Right kidney (tissue), 9 donors: ENCODE data around the gene FANCG.

ENCODE experiments used
- DNase-seq: peaks from one replicate; pipeline ENCODE4 v3.0.0-alpha.2; 2016
- long read RNA-seq, 8 donors: transcript quantifications; one replicate each; lab custom pipeline, GENCODE V29; 2026

FANCG gene
- long read RNA-seq, donor 1, partial matches to known transcripts, result 0 of 1 reads
- long read RNA-seq, donor 1, other reads (novel, unspliced or antisense), result 0 of 1 reads
- long read RNA-seq, donor 2, partial matches to known transcripts, result 9 of 12 reads
- long read RNA-seq, donor 2, other reads (novel, unspliced or antisense), result 0 of 12 reads
- long read RNA-seq, donor 3, result 0 reads
- long read RNA-seq, donor 4, result 0 reads
- long read RNA-seq, donor 5, partial matches to known transcripts, result 5 of 6 reads
- long read RNA-seq, donor 5, other reads (novel, unspliced or antisense), result 0 of 6 reads
- long read RNA-seq, donor 6, partial matches to known transcripts, result 0 of 2 reads
- long read RNA-seq, donor 6, other reads (novel, unspliced or antisense), result 0 of 2 reads
- long read RNA-seq, donor 7, partial matches to known transcripts, result 0 of 1 reads
- long read RNA-seq, donor 7, other reads (novel, unspliced or antisense), result 0 of 1 reads
- long read RNA-seq, donor 8, result 0 reads

DNA sequence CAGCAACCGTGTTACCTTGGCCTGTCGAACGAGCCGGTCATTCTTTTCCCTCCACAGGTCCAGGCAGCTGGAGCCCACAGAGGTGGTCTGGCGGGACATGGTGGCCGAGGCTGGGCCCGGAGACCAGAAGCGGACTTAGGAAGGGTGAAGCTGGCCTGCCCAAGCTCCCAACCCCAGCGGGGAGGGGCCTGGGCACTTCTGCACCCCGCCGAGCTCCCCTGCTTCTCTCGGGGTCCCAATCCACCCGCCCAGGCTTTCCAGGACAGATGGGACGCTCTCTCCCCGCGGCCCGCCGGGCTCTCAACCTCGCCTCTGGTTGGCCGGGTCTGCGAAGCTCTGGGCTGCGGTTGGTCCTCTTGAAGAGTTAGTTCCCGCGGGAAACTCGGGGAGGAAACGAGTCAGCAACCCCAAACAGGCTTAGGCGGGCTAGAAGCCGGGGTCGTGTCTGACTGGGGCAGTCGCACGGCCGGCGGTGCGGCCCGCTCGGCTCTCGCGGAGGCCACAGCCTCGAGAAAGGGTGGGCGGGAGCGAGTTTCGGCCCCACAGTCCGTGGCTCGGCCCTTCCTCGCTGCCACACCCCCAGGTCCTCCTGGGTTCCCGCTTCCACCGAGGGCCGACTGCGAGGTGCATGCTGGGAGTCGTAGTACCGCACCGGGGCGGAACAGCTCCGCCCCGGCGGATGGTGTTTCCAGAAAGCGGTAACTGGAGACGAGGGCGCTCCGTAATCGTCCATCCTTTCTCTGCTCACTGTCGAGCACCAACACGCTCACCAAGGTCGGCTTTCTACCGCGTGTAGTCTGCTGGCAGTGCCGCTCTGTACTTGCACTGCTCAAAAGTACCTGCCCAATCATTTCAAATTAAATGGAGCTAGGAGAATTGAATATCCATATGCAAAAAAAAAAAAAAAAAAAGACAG is at the start of gene FANCG:
TSS of gene FANCG (minus strand) at position 517 of the 916 bp plus-strand sequence. CDS start at position 99, 418 bp downstream.
- peak; percentile 99 for DNase-seq

DNA sequence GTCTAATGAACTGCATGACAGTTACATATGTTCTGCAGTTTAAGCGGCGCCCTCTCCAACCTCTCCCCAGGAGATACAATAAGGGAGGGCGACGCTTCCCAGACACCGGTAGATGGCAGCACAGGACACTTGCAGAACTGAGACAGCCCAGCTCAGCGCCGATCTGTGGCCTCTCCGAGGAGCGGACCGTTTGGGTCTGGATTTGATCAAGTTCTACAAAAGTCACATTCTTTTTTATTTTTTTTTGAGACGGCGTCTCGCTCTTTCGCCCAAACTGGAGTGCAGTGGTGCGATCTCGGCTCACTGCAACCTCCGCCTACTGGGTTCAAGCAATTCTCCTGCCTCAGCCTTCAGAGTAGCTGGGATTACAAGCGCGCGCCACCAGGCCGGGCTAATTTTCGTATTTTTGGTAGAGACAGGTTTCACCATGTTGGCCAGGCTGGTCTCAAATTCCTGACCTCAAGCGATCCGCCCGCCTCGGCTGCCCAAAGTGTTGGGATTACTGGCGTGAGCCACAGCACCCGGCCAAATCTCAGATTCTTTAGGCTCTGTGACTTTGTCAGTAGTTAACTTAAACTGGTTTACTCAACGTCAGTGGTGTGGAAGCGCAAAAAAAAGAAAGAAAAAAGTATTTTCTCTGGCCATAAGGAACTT is 37.3 kb upstream of the FANCG start:
- peak; percentile 85 for DNase-seq

DNA sequence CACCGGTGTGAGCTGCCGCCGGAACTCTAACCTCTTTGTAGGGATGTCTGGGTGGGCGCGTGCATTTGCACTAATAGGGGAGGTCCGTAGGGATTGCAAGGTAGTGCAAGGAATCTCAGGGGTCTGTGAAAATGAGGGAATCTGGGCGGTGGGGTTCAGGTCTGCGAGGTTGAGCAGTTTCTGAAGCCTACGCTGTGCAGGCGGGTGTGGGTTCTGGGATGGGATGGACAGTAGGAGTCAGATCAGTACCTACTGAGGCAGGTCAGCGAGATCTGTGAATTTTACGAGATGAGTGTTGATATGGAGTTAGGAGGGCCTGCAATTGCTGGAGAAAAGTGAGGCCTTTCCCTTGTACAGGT is 36.8 kb upstream of the FANCG start:
- DNase-seq, result no peak

DNA sequence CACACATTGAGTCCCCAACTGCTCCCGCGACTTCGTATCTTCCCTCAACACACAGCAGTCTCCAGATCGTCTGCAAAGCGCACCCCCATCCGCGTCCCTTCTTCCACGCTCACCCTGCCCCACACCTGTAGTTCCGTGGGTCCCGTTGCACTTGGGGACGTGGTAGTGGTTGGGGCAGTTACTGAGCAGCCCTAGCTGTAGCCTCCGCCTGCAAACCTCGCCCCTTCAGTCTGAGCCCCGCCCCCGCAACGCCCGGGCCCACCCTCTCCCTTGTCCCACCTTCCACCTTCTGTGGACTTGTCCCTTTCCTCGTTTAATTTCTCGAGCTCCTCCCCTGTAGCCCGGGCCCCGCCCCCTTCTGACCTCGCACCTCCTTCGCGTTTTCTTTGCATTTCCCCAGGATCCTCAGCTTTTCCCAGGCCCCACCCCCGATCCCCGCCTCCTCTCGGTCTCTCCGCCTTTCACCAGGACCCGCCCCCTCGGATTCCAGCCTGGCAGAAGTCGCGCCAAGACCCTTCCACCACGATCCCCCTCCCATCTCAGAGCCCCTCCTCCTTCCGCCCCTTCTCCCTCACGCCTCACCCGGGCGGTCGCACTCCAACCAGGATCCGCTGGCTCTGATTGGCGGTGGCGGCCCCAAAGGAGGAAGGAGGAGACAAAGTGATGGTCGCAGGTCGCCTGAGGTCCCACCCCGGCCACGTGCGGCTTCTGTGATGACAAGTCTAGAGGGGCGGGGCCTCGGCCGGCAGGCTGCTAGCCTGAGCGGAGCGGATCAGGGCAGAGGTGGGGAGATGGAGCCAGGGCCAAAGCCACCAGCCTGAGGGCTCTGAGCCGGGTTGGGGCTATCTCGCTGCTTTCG is 36.2 kb upstream of the FANCG start, which contains the start of gene ATOSB:
TSS of gene ATOSB (minus strand) at position 183 of the 859 bp plus-strand sequence. CDS start 7,588 bp downstream, outside the sequence.
- DNase-seq, result peak; percentile 92

DNA sequence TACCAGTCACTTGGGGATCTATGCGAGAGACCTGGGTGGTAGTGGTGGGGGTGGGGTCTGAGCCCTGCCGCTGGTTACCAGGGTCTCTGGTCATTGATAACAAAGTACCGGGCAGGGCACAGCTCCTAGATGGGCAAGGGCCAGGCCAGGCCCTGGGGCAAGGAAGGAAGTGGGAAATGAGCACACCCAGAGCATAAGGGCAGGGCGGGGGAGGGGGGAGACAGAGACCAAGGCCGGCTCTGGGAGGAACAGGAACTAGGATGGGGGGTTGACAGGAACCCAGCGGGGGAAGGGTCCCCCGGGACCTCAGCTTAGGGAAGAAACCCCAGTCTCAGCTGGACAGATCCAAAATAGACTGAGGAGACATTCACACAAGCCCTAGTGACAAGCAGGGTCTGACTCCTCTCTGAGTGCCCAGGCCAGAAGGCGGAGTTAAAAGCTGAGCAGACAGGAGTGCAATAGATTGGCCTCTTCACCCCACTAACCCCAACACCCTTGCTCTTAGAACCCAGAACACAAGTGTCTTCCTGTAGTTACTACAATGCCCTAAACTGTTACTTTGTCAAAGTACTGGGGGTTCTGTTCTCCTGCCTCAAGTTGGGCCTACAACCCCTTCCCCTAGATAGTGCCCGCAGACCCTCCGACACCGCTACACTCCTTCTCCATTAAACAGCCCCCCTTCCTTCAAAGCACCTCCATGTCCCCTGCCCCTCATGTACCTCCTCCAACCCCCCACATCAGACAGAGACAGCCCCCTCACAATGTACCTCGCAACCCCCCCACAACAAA is 35.3 kb upstream of the FANCG start:
- DNase-seq, result no peak

DNA sequence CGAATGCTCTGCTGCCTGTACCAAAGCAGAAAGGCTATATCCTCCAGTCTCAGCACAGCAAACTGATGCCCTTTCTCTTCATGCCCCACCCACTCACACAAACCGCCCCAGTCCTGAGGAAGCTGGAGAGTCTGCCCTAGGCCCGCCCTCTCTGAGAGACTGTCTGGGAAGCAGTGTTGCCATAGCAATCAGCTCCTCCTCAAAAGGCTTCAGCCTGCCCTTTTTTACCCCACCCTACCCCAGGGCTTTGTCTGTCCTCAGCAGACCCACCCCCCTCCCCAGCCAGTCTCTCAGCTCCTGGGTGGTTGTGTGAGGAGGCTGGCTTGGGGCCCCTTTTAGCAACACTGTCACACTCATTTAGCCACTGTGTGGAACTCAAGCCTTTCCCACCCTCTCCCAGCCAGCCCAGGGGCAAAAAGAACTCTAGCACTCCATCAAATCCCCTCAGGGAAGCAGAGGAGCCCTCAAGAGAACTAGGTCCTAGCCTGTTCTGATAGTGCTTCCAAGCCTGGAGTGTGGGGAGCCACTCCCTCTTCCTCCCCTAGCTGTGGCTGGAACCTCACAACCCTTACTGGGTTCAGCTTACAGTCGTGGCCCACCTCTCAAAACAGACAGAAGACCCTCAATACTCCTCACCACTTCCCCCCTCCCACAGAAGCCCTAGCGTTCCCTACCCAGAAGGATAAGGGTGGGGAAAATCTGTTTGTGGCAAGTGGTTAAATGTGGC is 34.5 kb upstream of the FANCG start:
- peak; percentile 43 for DNase-seq

DNA sequence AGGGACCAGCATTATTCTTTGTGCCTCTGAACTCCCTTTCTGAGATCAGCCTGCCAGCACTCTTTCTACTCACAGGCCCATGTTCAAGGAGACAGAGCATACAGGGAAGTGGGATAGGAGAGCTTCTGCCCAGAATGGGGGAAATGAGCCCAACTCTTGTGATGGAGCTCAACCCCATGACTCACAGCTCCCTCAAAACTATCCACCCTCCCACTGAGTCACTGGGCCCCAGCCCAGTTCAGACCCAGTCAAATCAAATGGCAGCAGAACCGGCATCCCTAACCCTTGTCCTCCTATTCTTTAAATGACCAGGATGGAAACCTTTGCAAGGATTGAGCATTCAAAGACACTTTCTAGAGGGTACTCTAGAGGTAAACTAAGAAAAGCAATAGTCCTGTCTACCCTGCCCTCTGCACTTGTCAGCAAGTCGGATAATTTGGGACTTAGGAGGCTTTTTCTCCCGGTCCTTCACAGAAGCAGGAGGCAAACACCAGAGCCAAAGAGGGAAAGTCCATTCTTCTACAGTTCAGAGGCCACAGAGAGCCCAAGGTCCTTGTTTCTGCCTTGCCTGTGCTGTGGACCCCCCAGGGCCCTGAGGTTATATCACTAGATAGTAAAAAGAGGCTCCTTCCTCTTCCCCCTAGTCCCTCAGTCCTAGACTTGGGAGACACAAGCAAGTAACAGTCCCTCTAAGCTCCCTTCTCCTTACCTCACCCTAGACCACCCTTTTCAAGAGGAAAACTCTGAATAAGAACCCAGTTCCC is 32.7 kb upstream of the FANCG start:
- no peak for DNase-seq

DNA sequence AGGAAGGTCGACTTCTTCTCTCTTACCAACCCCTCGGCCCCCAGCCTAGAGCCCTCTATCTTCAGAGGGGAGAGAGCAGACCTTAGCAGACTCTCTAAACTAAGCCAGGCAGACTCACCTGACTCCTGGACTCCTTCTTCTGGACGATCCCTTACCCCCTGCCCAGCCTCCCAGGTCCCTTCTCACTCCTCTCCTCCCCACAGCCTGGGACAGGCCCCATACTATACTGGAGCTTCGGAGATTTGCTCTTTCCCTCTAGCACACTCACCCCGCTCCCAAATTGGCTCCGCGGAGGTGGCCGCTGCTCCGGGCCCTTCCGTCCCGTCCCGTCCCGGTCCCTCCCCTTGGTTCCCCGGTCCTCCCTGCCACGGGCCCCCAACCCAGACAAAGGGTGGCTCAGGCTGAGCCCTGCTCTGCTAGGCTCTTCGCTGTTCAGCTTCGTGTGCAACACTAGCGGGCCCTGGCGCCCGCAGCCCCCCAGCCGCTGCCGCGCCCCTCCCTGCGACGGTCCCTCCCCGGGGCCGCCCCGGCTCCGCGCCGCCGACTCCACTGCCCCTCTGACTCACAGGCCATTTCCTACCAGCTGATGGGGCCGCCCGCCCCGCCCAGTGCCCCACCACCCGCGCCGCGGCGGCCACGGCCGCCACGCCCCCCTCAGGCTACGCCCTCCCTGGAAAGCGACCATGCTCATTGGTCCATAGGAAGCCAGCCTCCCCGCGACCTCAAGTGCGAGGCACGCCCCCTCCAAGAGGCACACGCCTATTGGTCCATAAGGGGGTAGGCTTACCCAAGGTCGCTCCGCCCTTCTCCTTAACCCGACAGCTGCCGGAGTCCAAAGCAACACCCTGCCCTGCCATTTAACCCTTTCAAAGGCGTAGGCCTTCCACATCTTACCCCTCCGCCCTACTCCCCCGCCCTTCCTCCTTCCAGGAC is 31.5 kb upstream of the FANCG start:
- DNase-seq, result peak; percentile 74

DNA sequence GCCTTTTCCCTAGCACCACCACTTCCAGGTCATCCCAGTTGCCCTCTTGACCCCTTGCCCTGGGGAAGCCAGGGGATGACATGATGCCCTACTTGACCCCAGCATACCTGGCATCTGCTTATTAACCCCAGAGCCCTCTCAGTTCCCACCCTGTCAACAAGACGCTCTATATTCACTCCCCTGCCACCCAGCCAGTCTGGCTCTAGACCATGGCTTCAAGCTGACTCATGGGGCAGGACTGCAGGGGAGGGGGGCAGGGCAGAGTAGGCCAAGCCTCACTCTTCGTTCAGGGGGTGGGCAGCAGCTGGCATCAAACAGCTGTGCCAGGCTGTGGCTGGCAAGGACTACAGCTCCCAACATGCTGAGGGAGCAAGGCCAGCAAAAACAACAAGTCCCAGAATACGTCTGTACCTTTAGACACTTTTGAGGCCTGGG is 30.6 kb upstream of the FANCG start:
- DNase-seq, result no peak

DNA sequence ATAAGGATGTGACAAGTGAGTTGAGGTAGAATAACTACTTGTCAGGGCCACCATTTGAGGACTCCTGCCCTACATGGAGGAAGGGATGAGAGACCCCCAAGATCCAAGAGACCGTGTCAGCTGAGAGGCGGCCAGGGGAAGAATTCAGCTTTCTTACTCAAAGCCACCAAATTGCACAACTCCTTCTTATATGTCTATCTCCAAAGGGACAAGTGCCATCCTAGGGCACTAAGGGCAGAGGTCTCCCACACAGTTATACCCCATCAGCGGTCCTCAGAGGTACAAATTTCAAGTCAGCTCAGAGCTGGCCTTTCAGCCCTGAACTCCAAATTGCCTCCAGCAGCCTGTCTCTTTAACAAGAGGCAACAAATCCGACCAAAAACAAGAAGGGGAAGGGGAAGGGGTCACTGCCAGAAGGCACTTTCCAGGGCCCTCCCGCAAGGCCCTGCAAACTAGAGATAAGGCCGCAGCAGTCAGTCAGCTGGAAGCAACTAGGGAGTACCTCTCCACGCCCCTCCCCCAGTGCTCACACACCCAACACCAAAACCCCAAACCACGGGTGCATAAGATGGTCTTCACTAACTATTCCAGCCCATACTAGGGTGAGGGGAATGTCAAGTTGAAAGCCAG is 29.3 kb upstream of the FANCG start:
- DNase-seq, result no peak

DNA sequence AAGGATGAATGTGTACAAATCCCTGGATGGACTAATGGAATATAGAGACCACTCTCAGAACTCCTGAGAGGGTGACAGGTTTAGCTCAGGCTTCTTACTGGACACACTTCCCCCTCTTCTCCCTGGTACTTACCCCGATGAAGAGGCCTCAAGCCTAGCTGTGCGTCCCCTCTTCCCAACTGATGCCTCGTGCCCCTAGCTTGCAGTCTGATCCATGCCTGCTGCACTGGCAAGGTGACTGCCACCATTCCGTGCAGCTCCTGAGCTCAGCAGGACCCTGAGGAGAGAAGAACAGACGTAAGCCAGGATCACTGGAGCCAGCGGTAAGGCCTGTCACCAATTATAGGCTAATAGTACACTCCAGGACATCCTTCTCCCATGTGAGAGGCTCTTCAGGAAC is 28.7 kb upstream of the FANCG start:
- no peak for DNase-seq

DNA sequence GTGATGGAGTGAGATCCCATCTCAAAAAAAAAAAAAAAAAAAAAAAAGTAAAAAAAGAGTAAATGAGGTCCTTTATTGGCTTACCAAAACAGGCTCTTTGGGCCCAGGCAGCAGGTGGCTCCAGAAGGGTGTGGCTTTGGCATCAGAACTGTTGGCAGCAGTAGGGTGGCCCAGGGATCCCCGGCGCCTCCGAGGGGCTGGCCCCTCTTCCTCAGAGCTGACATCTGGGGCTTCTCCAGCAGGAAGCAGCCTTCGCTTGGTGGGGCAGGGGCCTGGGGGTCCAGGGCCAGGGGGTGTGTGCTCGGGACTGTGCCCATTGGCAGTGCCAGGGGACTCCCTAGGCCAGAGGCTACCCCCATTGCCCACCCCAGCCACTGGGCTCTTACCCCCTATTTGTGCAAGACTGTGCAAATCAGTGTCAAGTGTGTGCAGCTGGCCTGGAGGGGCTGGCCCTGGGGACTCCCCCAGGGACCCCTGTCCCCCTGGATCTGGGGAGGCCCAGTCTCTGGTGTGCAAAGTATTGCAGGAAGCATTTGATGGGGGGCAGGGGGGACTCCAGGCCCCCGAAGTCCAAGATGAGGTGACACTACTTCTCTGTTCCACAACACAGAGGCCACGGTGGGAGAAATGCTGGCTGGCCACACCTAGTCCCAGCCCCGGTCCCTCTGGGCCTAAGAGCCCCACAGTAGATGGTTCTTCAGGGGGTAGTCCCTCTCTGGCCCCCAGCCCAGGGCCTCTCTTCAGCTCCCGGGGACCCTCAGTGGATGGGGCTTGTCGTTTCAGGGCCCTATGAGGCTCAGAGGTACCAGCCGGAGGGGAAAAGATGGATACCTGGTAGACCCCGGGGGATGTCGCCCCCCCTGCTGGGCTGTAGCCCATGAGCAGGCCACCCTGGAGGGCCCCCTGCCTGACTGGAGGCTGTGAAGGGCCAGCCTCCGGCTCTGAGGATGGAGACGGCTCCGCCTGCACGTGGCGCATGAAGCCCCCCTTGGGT is 27.9 kb upstream of the FANCG start:
- no peak for DNase-seq

DNA sequence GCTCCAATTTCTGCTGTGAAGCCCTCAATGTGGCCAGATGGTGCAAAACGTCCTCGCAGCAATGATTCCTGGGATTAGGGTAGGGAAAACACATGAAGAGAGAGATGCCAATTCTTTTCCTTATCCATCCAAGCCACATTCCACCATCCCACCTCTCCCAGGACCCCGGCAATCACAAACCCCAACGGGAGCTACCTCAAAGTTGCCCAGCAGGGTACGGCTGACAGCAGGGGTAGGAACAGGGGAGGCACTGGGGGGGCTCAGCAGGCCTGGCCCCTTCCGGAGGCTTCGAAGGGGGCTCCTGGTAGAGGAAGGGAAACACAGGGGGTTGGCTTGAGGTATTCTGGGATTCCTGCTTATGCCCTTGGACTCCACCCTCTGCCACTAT is 26.6 kb upstream of the FANCG start:
- no peak for DNase-seq

DNA sequence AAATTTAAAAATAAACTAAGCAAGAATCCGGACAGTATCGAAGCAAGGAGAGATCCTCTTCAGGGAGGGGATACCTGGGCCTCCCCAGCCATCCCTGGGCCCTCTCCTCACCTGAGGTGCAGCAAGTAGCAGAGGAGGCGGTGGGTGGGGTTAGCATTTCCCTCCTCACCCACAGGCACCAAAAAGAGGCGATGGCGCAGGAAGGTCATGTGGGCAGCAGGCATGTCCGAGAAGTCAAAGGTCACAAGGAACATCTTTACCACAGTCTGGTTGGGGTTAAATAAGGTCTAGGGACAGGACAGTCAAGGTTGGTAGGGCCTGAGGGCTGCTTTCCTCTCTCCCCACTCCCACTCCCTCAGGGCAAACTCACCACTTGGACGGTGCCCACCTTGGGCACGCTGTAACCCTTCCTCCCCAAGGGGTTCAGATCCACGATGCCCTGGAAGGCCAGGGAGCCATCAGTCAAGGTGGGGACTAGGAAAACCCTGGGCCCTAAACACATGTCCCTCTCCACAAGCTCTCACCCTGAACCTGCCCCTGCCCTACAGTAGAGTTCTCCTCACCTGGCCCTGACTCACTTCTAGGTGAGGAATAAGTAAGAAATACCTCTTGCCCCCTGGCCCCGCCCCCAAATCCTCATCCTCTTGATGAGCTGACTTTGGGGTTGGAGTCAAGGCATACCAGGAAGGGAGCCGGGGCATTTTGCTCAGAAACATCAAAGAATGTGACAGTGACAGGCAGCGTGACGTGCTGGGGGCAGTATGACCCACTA is 26.0 kb upstream of the FANCG start:
- no peak for DNase-seq

DNA sequence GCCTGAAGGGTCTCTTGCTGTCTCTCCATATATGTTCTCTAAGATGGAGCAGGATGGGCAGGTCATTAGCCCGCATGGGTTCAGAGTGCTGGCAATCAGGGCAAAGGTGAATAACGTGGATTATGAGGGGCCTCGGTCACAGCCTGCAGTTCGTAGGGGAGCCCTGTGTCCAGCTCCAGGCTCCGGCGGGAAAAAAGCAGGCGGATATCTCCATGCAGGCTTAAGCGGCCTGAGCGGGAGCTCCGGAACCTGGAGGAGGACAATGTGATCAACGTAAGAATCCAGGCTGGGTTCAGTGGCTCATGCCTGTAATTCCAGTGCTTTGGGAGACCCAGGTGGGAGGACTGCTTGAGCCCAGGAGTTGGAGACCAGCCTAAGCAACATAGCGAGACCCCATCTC is 25.4 kb upstream of the FANCG start:
- DNase-seq, result no peak
